WERI-Rb-1 (cell line): ENCODE data around the gene PGR.

Experiments used
- DNase-seq: peaks from one replicate; pipeline ENCODE4 v3.0.0-alpha.2; 2020
- H3K27ac ChIP-seq: fragments of 250-450 bp; sonication (Bioruptor Pico); 2 replicates; pipeline ENCODE4 v1.5.1; 2020; ENCODE audit warnings: mild to moderate bottlenecking, moderate library complexity
- H3K27me3 ChIP-seq: fragments of 250-450 bp; sonication (Bioruptor Pico); 2 replicates; pipeline ENCODE4 v1.5.1; 2021; ENCODE audit warnings: mild to moderate bottlenecking, low read depth, moderate library complexity; ENCODE audit not compliant: insufficient read depth, severe bottlenecking
- H3K36me3 ChIP-seq: fragments of 250-450 bp; sonication (Bioruptor Pico); 2 replicates; pipeline ENCODE4 v1.5.1; 2020; ENCODE audit warnings: mild to moderate bottlenecking, moderate library complexity
- H3K4me3 ChIP-seq: 2 replicates; pipeline ENCODE4 v1.5.1; 2011; ENCODE audit warnings: low read depth, mild to moderate bottlenecking, control low read depth, low read length
- H3K9me3 ChIP-seq: fragments of 250-450 bp; sonication (Bioruptor Pico); 2 replicates; pipeline ENCODE4 v1.5.1; 2021; ENCODE audit warnings: mild to moderate bottlenecking, moderate library complexity; ENCODE audit not compliant: severe bottlenecking
- TF ChIP-seq, protein P1 (sequence below): IDR thresholded peaks from 2 replicates; pipeline ENCODE4 v1.5.1; 2011; ENCODE audit warnings: low read depth, mild to moderate bottlenecking, control low read depth, inconsistent platforms, low read length

Gene PGR

DNA sequence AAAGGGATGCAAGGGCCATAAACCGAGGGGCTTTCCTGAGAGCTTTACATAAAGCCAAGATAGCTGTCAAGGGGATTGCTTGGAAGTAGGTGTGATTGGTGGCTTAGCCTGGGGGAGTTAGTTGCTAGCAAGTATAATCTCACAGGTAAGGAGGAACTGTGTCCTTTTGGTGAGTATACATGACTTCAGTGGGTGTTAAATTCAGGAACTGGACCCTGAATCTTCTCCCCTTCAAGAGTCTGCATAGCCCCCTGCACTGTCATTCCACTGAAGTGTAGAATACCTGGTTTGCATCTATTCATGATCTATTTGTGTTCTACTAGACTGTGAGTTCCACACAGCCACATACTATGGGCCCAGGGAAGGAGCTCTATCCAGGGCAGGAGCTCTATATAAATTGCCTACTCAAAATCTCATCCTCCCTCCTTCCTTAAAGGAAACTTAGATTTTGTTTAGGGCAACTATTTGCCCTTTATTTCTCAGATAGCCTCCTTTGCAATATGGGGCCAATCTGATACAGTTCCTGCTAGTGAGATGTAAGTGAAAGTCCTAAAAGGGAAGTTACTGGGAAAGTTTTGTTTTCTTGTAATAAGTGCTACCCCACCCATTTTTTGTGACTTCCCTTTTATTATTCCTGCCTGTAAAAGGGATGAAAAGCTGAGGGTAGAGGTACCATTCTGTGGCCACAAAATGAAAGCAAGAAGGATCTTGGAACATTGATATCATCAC is 120.5 kb downstream of the PGR start:
- Histone ChIP-seq H3K36me3 (no peaks in the 10 kb centered on the region), H3K27me3 (no peaks in the 10 kb centered on the region), H3K9me3 (peaks cover 4% of the 10 kb centered on the region), H3K4me3 (no peak overlapping the region), H3K27ac (no peak overlapping the region)
- DNase-seq, result no peak
- TF ChIP-seq, protein P1, sequence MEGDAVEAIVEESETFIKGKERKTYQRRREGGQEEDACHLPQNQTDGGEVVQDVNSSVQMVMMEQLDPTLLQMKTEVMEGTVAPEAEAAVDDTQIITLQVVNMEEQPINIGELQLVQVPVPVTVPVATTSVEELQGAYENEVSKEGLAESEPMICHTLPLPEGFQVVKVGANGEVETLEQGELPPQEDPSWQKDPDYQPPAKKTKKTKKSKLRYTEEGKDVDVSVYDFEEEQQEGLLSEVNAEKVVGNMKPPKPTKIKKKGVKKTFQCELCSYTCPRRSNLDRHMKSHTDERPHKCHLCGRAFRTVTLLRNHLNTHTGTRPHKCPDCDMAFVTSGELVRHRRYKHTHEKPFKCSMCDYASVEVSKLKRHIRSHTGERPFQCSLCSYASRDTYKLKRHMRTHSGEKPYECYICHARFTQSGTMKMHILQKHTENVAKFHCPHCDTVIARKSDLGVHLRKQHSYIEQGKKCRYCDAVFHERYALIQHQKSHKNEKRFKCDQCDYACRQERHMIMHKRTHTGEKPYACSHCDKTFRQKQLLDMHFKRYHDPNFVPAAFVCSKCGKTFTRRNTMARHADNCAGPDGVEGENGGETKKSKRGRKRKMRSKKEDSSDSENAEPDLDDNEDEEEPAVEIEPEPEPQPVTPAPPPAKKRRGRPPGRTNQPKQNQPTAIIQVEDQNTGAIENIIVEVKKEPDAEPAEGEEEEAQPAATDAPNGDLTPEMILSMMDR, result no peak

DNA sequence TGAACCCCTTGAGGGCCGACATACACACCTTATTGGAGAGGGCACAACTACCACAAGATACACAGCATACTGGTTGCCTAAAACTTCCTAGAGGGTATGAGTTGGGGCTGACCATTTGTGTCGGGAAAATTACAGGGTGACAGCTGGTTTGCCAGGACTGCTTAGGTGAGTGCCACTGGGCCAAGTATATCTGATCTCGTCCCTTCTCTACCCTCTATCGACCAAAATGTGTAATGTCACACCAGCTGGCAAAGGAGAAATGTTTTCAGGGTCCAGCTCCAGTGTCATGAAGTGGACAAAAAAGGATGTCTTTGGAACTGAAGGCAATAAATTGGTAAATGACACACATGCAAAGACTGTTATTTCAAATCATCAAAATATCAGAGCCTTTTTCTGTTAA is 126.1 kb downstream of the PGR start:
- TF ChIP-seq, protein P1, result no peak
- Histone ChIP-seq H3K9me3 (no peaks in the 10 kb centered on the region), H3K4me3 (no peak overlapping the region), H3K27ac (no peak overlapping the region), H3K27me3 (no peaks in the 10 kb centered on the region), H3K36me3 (no peaks in the 10 kb centered on the region)
- no peak for DNase-seq

DNA sequence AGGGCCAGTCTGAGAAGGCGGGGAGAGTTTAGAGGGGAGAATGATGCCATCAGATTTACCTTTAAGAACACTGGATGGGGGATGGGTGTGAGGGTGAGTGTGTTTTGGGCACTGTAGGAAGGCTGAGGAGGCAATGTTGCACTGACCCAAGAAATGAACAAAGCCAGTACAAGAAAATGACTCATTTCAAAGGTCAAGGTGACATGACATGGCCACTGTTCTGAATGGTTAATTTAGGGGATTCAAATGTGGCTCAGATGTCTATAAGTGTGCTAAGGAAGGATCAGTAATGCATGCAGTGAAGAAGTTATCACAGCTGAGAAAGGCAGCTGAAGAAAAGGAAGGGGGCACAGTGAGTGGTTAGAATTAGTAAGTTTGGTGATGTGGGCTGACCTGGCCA is 129.9 kb downstream of the PGR start:
- H3K27ac ChIP-seq, result no peak overlapping the region
- TF ChIP-seq, protein P1, result no peak
- H3K36me3 ChIP-seq, result no peaks in the 10 kb centered on the region

DNA sequence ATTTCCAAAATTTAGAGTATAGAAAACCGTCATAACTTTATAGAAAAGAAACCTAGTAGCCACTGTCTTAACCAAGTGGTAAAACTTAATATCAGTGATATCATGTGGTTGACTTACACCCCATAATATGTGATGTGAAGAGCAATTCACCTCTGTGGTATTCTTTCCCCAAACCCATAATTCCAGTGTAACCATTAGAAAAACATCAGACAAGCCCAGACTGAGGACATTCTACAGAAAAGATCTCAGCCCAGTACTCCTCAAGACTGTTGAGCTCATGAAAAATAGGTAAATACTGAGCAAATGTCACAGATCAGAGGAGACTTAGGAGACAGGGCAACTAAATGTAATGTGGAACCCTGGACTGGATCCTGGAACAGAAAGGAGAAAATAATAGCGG is 134.6 kb downstream of the PGR start:
- TF ChIP-seq, protein P1, result no peak
- Histone ChIP-seq H3K9me3 (no peaks in the 10 kb centered on the region), H3K27ac (no peak overlapping the region), H3K4me3 (no peak overlapping the region), H3K27me3 (no peaks in the 10 kb centered on the region), H3K36me3 (no peaks in the 10 kb centered on the region)
- DNase-seq, result no peak

More for the DNA sequence above, 129.9 kb downstream of the PGR start:
- DNase-seq, result no peak
- H3K27me3 ChIP-seq, result no peaks in the 10 kb centered on the region
- H3K9me3 ChIP-seq, result no peaks in the 10 kb centered on the region
- H3K4me3 ChIP-seq, result no peak overlapping the region

DNA sequence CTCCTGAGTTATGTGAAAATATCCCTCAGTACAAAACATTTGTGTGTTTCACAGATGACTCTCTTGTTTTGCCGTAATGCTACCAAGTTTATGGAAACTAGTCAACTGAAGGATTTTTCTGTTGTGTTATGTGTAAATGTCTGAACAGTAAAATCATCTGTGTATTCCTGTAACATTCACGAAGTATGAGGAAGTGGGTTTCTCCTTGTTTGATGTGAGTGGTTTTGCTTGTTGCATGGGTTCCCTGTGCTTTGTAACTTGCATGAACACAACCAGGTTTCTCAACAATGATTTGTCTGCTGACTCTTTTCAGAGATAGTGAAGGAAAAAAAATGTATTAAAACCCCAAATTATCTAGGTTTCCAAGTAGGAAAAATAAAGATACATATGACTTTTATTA is 138.1 kb downstream of the PGR start:
- DNase-seq, result no peak
- no peaks in the 10 kb centered on the region for H3K36me3 ChIP-seq
- no peak overlapping the region for H3K4me3 ChIP-seq
- H3K9me3 ChIP-seq, result no peaks in the 10 kb centered on the region
- H3K27ac ChIP-seq, result no peak overlapping the region
- TF ChIP-seq, protein P1, result no peak
- H3K27me3 ChIP-seq, result no peaks in the 10 kb centered on the region

DNA sequence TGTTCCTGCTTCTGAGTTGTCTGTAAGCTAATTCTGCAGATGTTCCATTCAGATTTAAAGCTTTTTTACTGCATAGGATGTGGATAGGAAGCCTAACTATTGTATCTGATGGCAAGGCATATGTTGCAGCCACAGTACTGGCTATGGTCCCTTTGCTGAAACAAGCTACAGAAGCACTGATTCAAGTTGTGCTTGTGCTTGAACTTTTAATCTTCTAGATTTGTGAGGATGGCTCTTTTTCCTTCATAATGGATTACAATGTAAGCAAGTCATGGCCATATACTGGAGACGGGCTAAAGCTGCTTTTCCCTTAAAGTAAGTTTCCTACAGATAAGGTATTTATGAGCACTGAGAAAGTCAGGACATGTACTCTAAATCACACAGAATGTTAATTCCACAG is 138.7 kb downstream of the PGR start:
- TF ChIP-seq, protein P1, result no peak
- DNase-seq, result no peak
- H3K4me3 ChIP-seq, result no peak overlapping the region
- H3K36me3 ChIP-seq, result no peaks in the 10 kb centered on the region
- no peaks in the 10 kb centered on the region for H3K27me3 ChIP-seq
- no peak overlapping the region for H3K27ac ChIP-seq
- H3K9me3 ChIP-seq, result no peaks in the 10 kb centered on the region
